H9 (cell line): Measurements from ENCODE around the gene DENND1A. TPM values are rescaled to one million over a fixed set of nuclear protein-coding genes. Genes with fewer than 3 reads are reported as not detected.

ENCODE experiments used
- DNase-seq: peaks from one replicate; pipeline ENCODE4 v3.0.0-alpha.2; 2017
- H2AFZ ChIP-seq: one replicate; pipeline ENCODE4 v1.6.1; 2013; ENCODE audit warnings: mild to moderate bottlenecking, low read length, control low read depth, moderate library complexity
- H2AK5ac ChIP-seq: 2 replicates; pipeline ENCODE4 v1.6.1; 2013; ENCODE audit warnings: low read length, control low read depth, mixed read lengths; ENCODE audit not compliant: insufficient read length
- H2BK120ac ChIP-seq: one replicate; pipeline ENCODE4 v1.6.1; 2013; ENCODE audit warnings: low read depth, mild to moderate bottlenecking, low read length, control low read depth, inconsistent platforms; ENCODE audit not compliant: poor library complexity, severe bottlenecking
- H2BK12ac ChIP-seq: 2 replicates; pipeline ENCODE4 v1.6.1; 2013; ENCODE audit warnings: low read length, control low read depth, mixed read lengths, low read depth; ENCODE audit not compliant: insufficient read length
- H2BK15ac ChIP-seq: 2 replicates; pipeline ENCODE4 v1.6.1; 2013; ENCODE audit warnings: low read depth, low read length, control low read depth
- H2BK20ac ChIP-seq: one replicate; pipeline ENCODE4 v1.6.1; 2013; ENCODE audit warnings: low read depth, mild to moderate bottlenecking, low read length, control low read depth, inconsistent platforms; ENCODE audit not compliant: poor library complexity, severe bottlenecking
- H2BK5ac ChIP-seq: 2 replicates; pipeline ENCODE4 v1.6.1; 2013; ENCODE audit warnings: low read length, control low read depth, mixed read lengths; ENCODE audit not compliant: insufficient read length
- H3K14ac ChIP-seq: 2 replicates; pipeline ENCODE4 v1.6.1; 2013; ENCODE audit warnings: low read length, control low read depth; ENCODE audit not compliant: insufficient read depth
- H3K18ac ChIP-seq: 2 replicates; pipeline ENCODE4 v1.6.1; 2013; ENCODE audit warnings: low read depth, mild to moderate bottlenecking, mixed read lengths, low read length, control low read depth; ENCODE audit not compliant: insufficient read length
- H3K23ac ChIP-seq: 2 replicates; pipeline ENCODE4 v1.6.1; 2013; ENCODE audit warnings: low read length, control low read depth, mixed read lengths, low read depth; ENCODE audit not compliant: insufficient read length
- H3K23me2 ChIP-seq: 2 replicates; pipeline ENCODE4 v1.6.1; 2013; ENCODE audit warnings: low read depth, mild to moderate bottlenecking, mixed read lengths, low read length, control low read depth; ENCODE audit not compliant: insufficient read length, poor library complexity, severe bottlenecking
- H3K27ac ChIP-seq: 2 replicates; pipeline ENCODE4 v1.5.1; 2013; ENCODE audit warnings: low read length, control low read depth, mixed read lengths, low read depth; ENCODE audit not compliant: insufficient read length
- H3K27me3 ChIP-seq: 2 replicates; pipeline ENCODE4 v1.6.1; 2013; ENCODE audit warnings: low read length, control low read depth, inconsistent platforms; ENCODE audit not compliant: insufficient read depth
- H3K4ac ChIP-seq: 2 replicates; pipeline ENCODE4 v1.6.1; 2013; ENCODE audit warnings: low read depth, mild to moderate bottlenecking, control low read depth, inconsistent platforms, low read length, moderate library complexity
- H3K4me1 ChIP-seq: 2 replicates; pipeline ENCODE4 v1.6.1; 2013; ENCODE audit warnings: low read length, control low read depth, inconsistent platforms; ENCODE audit not compliant: insufficient read depth
- H3K4me2 ChIP-seq: 2 replicates; pipeline ENCODE4 v1.6.1; 2013; ENCODE audit warnings: low read length, control low read depth, mixed read lengths; ENCODE audit not compliant: insufficient read length, insufficient read depth
- H3K56ac ChIP-seq: 2 replicates; pipeline ENCODE4 v1.6.1; 2013; ENCODE audit warnings: low read depth, mild to moderate bottlenecking, mixed read lengths, low read length, control low read depth; ENCODE audit not compliant: insufficient read length
- H3K79me1 ChIP-seq: 2 replicates; pipeline ENCODE4 v1.6.1; 2013; ENCODE audit warnings: low read depth, mild to moderate bottlenecking, moderate library complexity, low read length, control low read depth, inconsistent platforms; ENCODE audit not compliant: insufficient read depth, poor library complexity, severe bottlenecking
- H3K79me2 ChIP-seq: 2 replicates; pipeline ENCODE4 v1.6.1; 2013; ENCODE audit warnings: low read length, control low read depth, inconsistent platforms; ENCODE audit not compliant: insufficient read depth
- H3K9ac ChIP-seq: 2 replicates; pipeline ENCODE4 v1.6.1; 2013; ENCODE audit warnings: low read length, control low read depth, mixed read lengths; ENCODE audit not compliant: insufficient read length; ENCODE audit errors: extremely low read depth
- H3K9me3 ChIP-seq: one replicate; pipeline ENCODE4 v1.6.1; 2013; ENCODE audit warnings: low read depth, low read length, inconsistent platforms; ENCODE audit not compliant: control insufficient read depth
- H3T11ph ChIP-seq: one replicate; pipeline ENCODE4 v1.6.1; 2013; ENCODE audit warnings: mild to moderate bottlenecking, low read length, control low read depth, inconsistent platforms
- H4K20me1 ChIP-seq: one replicate; pipeline ENCODE4 v1.6.1; 2013; ENCODE audit not compliant: control insufficient read depth, insufficient read length, insufficient read depth
- H4K5ac ChIP-seq: 2 replicates; pipeline ENCODE4 v1.6.1; 2013; ENCODE audit warnings: low read depth, mild to moderate bottlenecking, mixed read lengths, low read length, control low read depth; ENCODE audit not compliant: insufficient read length
- H4K8ac ChIP-seq: replicated peaks from 2 replicates; pipeline ENCODE4 v1.6.1; 2013; ENCODE audit warnings: low read length, control low read depth, mixed read lengths, low read depth; ENCODE audit not compliant: insufficient read length
- H4K91ac ChIP-seq: 2 replicates; pipeline ENCODE4 v1.6.1; 2013; ENCODE audit warnings: low read depth, mild to moderate bottlenecking, moderate library complexity, mixed read lengths, low read length, control low read depth; ENCODE audit not compliant: insufficient read length
- H3K27ac Mint-ChIP-seq, 3 experiments: 2 replicates in 2 of 3; 3 replicates in 1 of 3; pipeline ENCODE4 v1.8.0; 2020 to 2021; ENCODE audit warnings: mixed read lengths in 3 of 3, mild to moderate bottlenecking in 1 of 3, moderate library complexity in 1 of 3
- H3K27me3 Mint-ChIP-seq: 2 replicates; pipeline ENCODE4 v1.8.0; 2021; ENCODE audit warnings: low read depth, mild to moderate bottlenecking, moderate library complexity, mixed read lengths
- H3K36me3 Mint-ChIP-seq, 3 experiments: 2 replicates in 2 of 3; 3 replicates in 1 of 3; pipeline ENCODE4 v1.8.0; 2020 to 2021; ENCODE audit warnings: low read depth in 3 of 3, mixed read lengths in 3 of 3; ENCODE audit not compliant: insufficient read depth in 1 of 3
- H3K4me1 Mint-ChIP-seq, 2 experiments: 2 replicates each; pipeline ENCODE4 v1.8.0; 2020; ENCODE audit warnings: mixed read lengths in 2 of 2
- H3K4me3 Mint-ChIP-seq, 2 experiments: 2 replicates in 1 of 2; 3 replicates in 1 of 2; pipeline ENCODE4 v1.8.0; 2020 to 2021; ENCODE audit warnings: mild to moderate bottlenecking in 2 of 2, mixed read lengths in 2 of 2, moderate library complexity in 1 of 2
- H3K9me3 Mint-ChIP-seq, 2 experiments: 2 replicates in 1 of 2; 3 replicates in 1 of 2; pipeline ENCODE4 v1.8.0; 2020; ENCODE audit warnings: mild to moderate bottlenecking in 2 of 2, mixed read lengths in 2 of 2, moderate library complexity in 1 of 2
- CTCF ChIP-seq: fragments of 200-600 bp; sonication (generic); conservative IDR thresholded peaks from 3 replicates; pipeline ENCODE4 v1.8.0; 2021; ENCODE audit warnings: antibody characterized with exemption, mild to moderate bottlenecking
- WGBS: extraction: QIAGEN DNeasy Blood & Tissue Kit; methylation state at CpG from one replicate; pipeline ENCODE4 v1.1.7; 2013; ENCODE audit warnings: missing lambda C conversion rate, low lambda C conversion rate, mixed read lengths; ENCODE audit not compliant: insufficient read length; ENCODE audit errors: extremely low coverage; 5-methylcytosine and 5-hydroxymethylcytosine counted together
- total RNA-seq: library from RNA; stranded (reverse); gene quantifications from 2 replicates; pipeline ENCODE4 v1.2.1, GENCODE V29; 2021

The DENND1A gene
- total RNA-seq, 1 experiment from 2014 or later, result 20.4 TPM

GRCh38 chr9:123639743-123640142 lies 290.2 kb downstream of the DENND1A start:
- Histone ChIP-seq H3K56ac (no peak overlapping the region), H4K8ac (no peak overlapping the region), H3K9ac (no peak overlapping the region), H4K91ac (no peak overlapping the region), H3K23ac (no peak overlapping the region), H3K4ac (no peak overlapping the region), H3K4me2 (no peak overlapping the region), H3K27ac (no peak overlapping the region), H4K5ac (no peak overlapping the region), H2BK5ac (no peak overlapping the region), H3K18ac (no peak overlapping the region), H3K14ac (no peak overlapping the region), H3K9me3 (no peaks in the 10 kb centered on the region), H3T11ph (no peak overlapping the region), H2BK15ac (no peak overlapping the region), H2BK20ac (no peak overlapping the region), H3K79me2 (no peaks in the 10 kb centered on the region), H3K27me3 (no peaks in the 10 kb centered on the region), H4K20me1 (no peaks in the 10 kb centered on the region), H2BK120ac (no peak overlapping the region), H2AFZ (no peak overlapping the region), H3K23me2 (no peaks in the 10 kb centered on the region), H2BK12ac (no peak overlapping the region), H3K4me1 (no peaks in the 10 kb centered on the region), H3K79me1 (no peaks in the 10 kb centered on the region), H2AK5ac (no peak overlapping the region)
- Mint-ChIP-seq H3K4me3 (no peak overlapping the region), H3K27ac (no peak overlapping the region), H3K36me3 (no peaks in the 10 kb centered on the region), H3K4me1 (peaks cover 9 to 10% of the 10 kb centered on the region in 2 experiments), H3K9me3 (no peaks in the 10 kb centered on the region), H3K27me3 (no peaks in the 10 kb centered on the region; the same call in 1 of the 2 replicates)
- no peak for DNase-seq
- no peak for TF ChIP-seq CTCF
- no CpG with 5 or more reads among the region's 1 CpG for WGBS
